Mesendoderm (in vitro differentiated cells): Measurements from ENCODE around the gene THSD7B.

Experiments used
- DNase-seq: peaks from one replicate; pipeline ENCODE4 v3.0.0; 2013
- H2AK5ac ChIP-seq: 2 replicates; pipeline ENCODE4 v1.6.1; 2013; ENCODE audit warnings: low read length, inconsistent platforms
- H2BK120ac ChIP-seq: 2 replicates; pipeline ENCODE4 v1.6.1; 2013; ENCODE audit warnings: low read depth, mild to moderate bottlenecking, low read length, moderate library complexity, mixed read lengths
- H2BK15ac ChIP-seq: replicated peaks from 2 replicates; pipeline ENCODE4 v1.6.1; 2013; ENCODE audit warnings: low read depth, mild to moderate bottlenecking, moderate library complexity
- H2BK5ac ChIP-seq: 2 replicates; pipeline ENCODE4 v1.6.1; 2013; ENCODE audit warnings: low read length, inconsistent platforms
- H3K18ac ChIP-seq: 2 replicates; pipeline ENCODE4 v1.6.1; 2013; ENCODE audit warnings: mild to moderate bottlenecking, low read length, mixed read lengths
- H3K23ac ChIP-seq: one replicate; pipeline ENCODE4 v1.6.1; 2013; ENCODE audit warnings: low read length
- H3K27ac ChIP-seq: 2 replicates; pipeline ENCODE4 v1.5.1; 2013; ENCODE audit warnings: low read depth, mild to moderate bottlenecking, inconsistent platforms, low read length, moderate library complexity
- H3K27me3 ChIP-seq: 2 replicates; pipeline ENCODE4 v1.6.1; 2013; ENCODE audit warnings: low read length, control low read depth, mild to moderate bottlenecking, inconsistent platforms; ENCODE audit not compliant: insufficient read depth, poor library complexity
- H3K36me3 ChIP-seq: 2 replicates; pipeline ENCODE4 v1.6.1; 2013; ENCODE audit warnings: low read length, inconsistent platforms; ENCODE audit not compliant: control insufficient read depth, insufficient read depth
- H3K4ac ChIP-seq: one replicate; pipeline ENCODE4 v1.6.1; 2013; ENCODE audit warnings: low read depth, mild to moderate bottlenecking, low read length, moderate library complexity
- H3K4me1 ChIP-seq: 2 replicates; pipeline ENCODE4 v1.6.1; 2013; ENCODE audit warnings: low read depth, low read length, inconsistent platforms; ENCODE audit not compliant: control insufficient read depth
- H3K4me2 ChIP-seq: 2 replicates; pipeline ENCODE4 v1.6.1; 2013; ENCODE audit warnings: low read length
- H3K4me3 ChIP-seq: 2 replicates; pipeline ENCODE4 v1.5.1; 2013; ENCODE audit warnings: mild to moderate bottlenecking, low read length
- H3K56ac ChIP-seq: one replicate; pipeline ENCODE4 v1.6.1; 2013; ENCODE audit warnings: low read length
- H3K79me1 ChIP-seq: 2 replicates; pipeline ENCODE4 v1.6.1; 2013; ENCODE audit warnings: low read length, inconsistent platforms
- H3K79me2 ChIP-seq: 2 replicates; pipeline ENCODE4 v1.6.1; 2013; ENCODE audit warnings: mild to moderate bottlenecking, low read length; ENCODE audit not compliant: control insufficient read depth, insufficient read depth
- H3K9ac ChIP-seq: 2 replicates; pipeline ENCODE4 v1.6.1; 2013; ENCODE audit warnings: low read length, inconsistent platforms
- H4K5ac ChIP-seq: one replicate; pipeline ENCODE4 v1.6.1; 2013; ENCODE audit warnings: low read length
- H4K8ac ChIP-seq: one replicate; pipeline ENCODE4 v1.6.1; 2013; ENCODE audit warnings: low read depth, mild to moderate bottlenecking, control low read depth, low read length, moderate library complexity
- WGBS: extraction: QIAGEN DNeasy Blood & Tissue Kit; methylation state at CpG from one replicate; pipeline ENCODE4 v1.1.7; 2013; ENCODE audit warnings: low lambda C conversion rate, missing lambda C conversion rate; ENCODE audit not compliant: insufficient coverage; ENCODE audit errors: extremely low coverage; 5-methylcytosine and 5-hydroxymethylcytosine counted together

THSD7B gene

GRCh38 chr2:136920652-136921333, 155.4 kb downstream of the THSD7B start:
- Histone ChIP-seq H3K27ac (no peak overlapping the region), H3K23ac (no peak overlapping the region), H2AK5ac (no peak overlapping the region), H3K4me3 (no peak overlapping the region), H3K36me3 (no peaks in the 10 kb centered on the region), H3K27me3 (no peaks in the 10 kb centered on the region), H3K79me1 (no peaks in the 10 kb centered on the region), H3K4me2 (no peak overlapping the region), H3K56ac (no peak overlapping the region), H3K18ac (no peak overlapping the region), H4K8ac (no peak overlapping the region), H4K5ac (no peak overlapping the region), H3K4ac (no peak overlapping the region), H2BK120ac (no peak overlapping the region), H2BK5ac (no peak overlapping the region), H3K4me1 (no peaks in the 10 kb centered on the region), H3K79me2 (no peaks in the 10 kb centered on the region), H3K9ac (no peak overlapping the region), H2BK15ac (no peak overlapping the region)
- WGBS = no CpG with 5 or more reads among the region's 9 CpGs
- DNase-seq = no peak

- H2AK5ac ChIP-seq = no peak overlapping the region
- no peak overlapping the region for H3K9ac ChIP-seq
- no peak overlapping the region for H3K4me3 ChIP-seq
- H3K27me3 ChIP-seq = no peaks in the 10 kb centered on the region
- H4K8ac ChIP-seq = no peak overlapping the region
- no peak overlapping the region for H3K23ac ChIP-seq
- no peak overlapping the region for H3K27ac ChIP-seq
- DNase-seq = no peak
- no CpG with 5 or more reads among the region's 3 CpGs for WGBS
- no peak overlapping the region for H3K4me2 ChIP-seq
- H3K18ac ChIP-seq = no peak overlapping the region
- H2BK15ac ChIP-seq = no peak overlapping the region
- H4K5ac ChIP-seq = no peak overlapping the region
- H3K79me2 ChIP-seq = no peaks in the 10 kb centered on the region
- H3K79me1 ChIP-seq = no peaks in the 10 kb centered on the region
- H3K4ac ChIP-seq = no peak overlapping the region
- no peak overlapping the region for H2BK120ac ChIP-seq
- no peak overlapping the region for H3K56ac ChIP-seq
- H3K4me1 ChIP-seq = peaks cover 3% of the 10 kb centered on the region
- no peak overlapping the region for H2BK5ac ChIP-seq
- no peaks in the 10 kb centered on the region for H3K36me3 ChIP-seq
Measured at GRCh38 chr2:136927156-136927555, 161.8 kb downstream of the THSD7B start.

- Histone ChIP-seq H3K4ac (no peak overlapping the region), H2BK5ac (no peak overlapping the region), H3K27me3 (no peaks in the 10 kb centered on the region), H3K4me1 (peaks cover 3% of the 10 kb centered on the region), H4K5ac (no peak overlapping the region), H3K18ac (no peak overlapping the region), H3K4me3 (no peak overlapping the region), H4K8ac (no peak overlapping the region), H2AK5ac (no peak overlapping the region), H3K9ac (no peak overlapping the region), H2BK120ac (no peak overlapping the region), H3K23ac (no peak overlapping the region), H3K36me3 (no peaks in the 10 kb centered on the region), H3K27ac (no peak overlapping the region), H3K4me2 (no peak overlapping the region), H3K79me1 (no peaks in the 10 kb centered on the region), H2BK15ac (no peak overlapping the region), H3K79me2 (no peaks in the 10 kb centered on the region), H3K56ac (no peak overlapping the region)
- no CpG with 5 or more reads among the region's 2 CpGs for WGBS
- DNase-seq = no peak
Measured at GRCh38 chr2:136929531-136929930, 164.2 kb downstream of the THSD7B start.

GRCh38 chr2:136932700-136933099, 167.4 kb downstream of the THSD7B start:
- H4K5ac ChIP-seq = no peak overlapping the region
- no peaks in the 10 kb centered on the region for H3K79me1 ChIP-seq
- H3K79me2 ChIP-seq = no peaks in the 10 kb centered on the region
- no peak overlapping the region for H3K4ac ChIP-seq
- no peak overlapping the region for H3K23ac ChIP-seq
- DNase-seq = peak; percentile 72
- no peak overlapping the region for H2BK5ac ChIP-seq
- H3K4me3 ChIP-seq = no peak overlapping the region
- H4K8ac ChIP-seq = no peak overlapping the region
- H3K27me3 ChIP-seq = no peaks in the 10 kb centered on the region
- H3K4me2 ChIP-seq = no peak overlapping the region
- WGBS = no CpG with 5 or more reads among the region's 3 CpGs
- H3K9ac ChIP-seq = no peak overlapping the region
- H3K18ac ChIP-seq = no peak overlapping the region
- H2BK120ac ChIP-seq = no peak overlapping the region
- no peaks in the 10 kb centered on the region for H3K4me1 ChIP-seq
- no peak overlapping the region for H2AK5ac ChIP-seq
- no peak overlapping the region for H3K56ac ChIP-seq
- no peak overlapping the region for H2BK15ac ChIP-seq
- no peaks in the 10 kb centered on the region for H3K36me3 ChIP-seq
- no peak overlapping the region for H3K27ac ChIP-seq

- H3K79me1 ChIP-seq = no peaks in the 10 kb centered on the region
- no peak overlapping the region for H3K27ac ChIP-seq
- no peak overlapping the region for H3K56ac ChIP-seq
- no peak overlapping the region for H3K9ac ChIP-seq
- no peak overlapping the region for H3K4me2 ChIP-seq
- H4K5ac ChIP-seq = no peak overlapping the region
- no peaks in the 10 kb centered on the region for H3K79me2 ChIP-seq
- H3K23ac ChIP-seq = no peak overlapping the region
- no peaks in the 10 kb centered on the region for H3K4me1 ChIP-seq
- H3K36me3 ChIP-seq = no peaks in the 10 kb centered on the region
- H2AK5ac ChIP-seq = no peak overlapping the region
- H3K27me3 ChIP-seq = no peaks in the 10 kb centered on the region
- no peak overlapping the region for H2BK15ac ChIP-seq
- H4K8ac ChIP-seq = no peak overlapping the region
- H3K4me3 ChIP-seq = no peak overlapping the region
- no CpG with 5 or more reads among the region's 1 CpG for WGBS
- DNase-seq = no peak
- no peak overlapping the region for H2BK5ac ChIP-seq
- no peak overlapping the region for H3K18ac ChIP-seq
- H3K4ac ChIP-seq = no peak overlapping the region
- H2BK120ac ChIP-seq = no peak overlapping the region
Measured at GRCh38 chr2:136935119-136935518, 169.8 kb downstream of the THSD7B start.

- Histone ChIP-seq H3K4me3 (no peak overlapping the region), H2BK5ac (no peak overlapping the region), H3K4me1 (no peaks in the 10 kb centered on the region), H3K27me3 (no peaks in the 10 kb centered on the region), H3K23ac (no peak overlapping the region), H2BK120ac (no peak overlapping the region), H3K79me2 (no peaks in the 10 kb centered on the region), H4K8ac (no peak overlapping the region), H3K36me3 (no peaks in the 10 kb centered on the region), H3K4ac (no peak overlapping the region), H3K27ac (no peak overlapping the region), H2AK5ac (no peak overlapping the region), H2BK15ac (no peak overlapping the region), H3K18ac (no peak overlapping the region), H3K79me1 (no peaks in the 10 kb centered on the region), H3K4me2 (no peak overlapping the region), H3K9ac (no peak overlapping the region), H3K56ac (no peak overlapping the region), H4K5ac (no peak overlapping the region)
- WGBS = no CpG with 5 or more reads among the region's 1 CpG
- no peak for DNase-seq
Measured at GRCh38 chr2:136956050-136956449, 190.7 kb downstream of the THSD7B start.
